ENCODE measurements around the gene SPRTN.
A peak's percentile ranks its signal among the peaks of the same experiment; 100 is the strongest.

The SPRTN gene, protein sequence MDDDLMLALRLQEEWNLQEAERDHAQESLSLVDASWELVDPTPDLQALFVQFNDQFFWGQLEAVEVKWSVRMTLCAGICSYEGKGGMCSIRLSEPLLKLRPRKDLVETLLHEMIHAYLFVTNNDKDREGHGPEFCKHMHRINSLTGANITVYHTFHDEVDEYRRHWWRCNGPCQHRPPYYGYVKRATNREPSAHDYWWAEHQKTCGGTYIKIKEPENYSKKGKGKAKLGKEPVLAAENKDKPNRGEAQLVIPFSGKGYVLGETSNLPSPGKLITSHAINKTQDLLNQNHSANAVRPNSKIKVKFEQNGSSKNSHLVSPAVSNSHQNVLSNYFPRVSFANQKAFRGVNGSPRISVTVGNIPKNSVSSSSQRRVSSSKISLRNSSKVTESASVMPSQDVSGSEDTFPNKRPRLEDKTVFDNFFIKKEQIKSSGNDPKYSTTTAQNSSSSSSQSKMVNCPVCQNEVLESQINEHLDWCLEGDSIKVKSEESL

DNA sequence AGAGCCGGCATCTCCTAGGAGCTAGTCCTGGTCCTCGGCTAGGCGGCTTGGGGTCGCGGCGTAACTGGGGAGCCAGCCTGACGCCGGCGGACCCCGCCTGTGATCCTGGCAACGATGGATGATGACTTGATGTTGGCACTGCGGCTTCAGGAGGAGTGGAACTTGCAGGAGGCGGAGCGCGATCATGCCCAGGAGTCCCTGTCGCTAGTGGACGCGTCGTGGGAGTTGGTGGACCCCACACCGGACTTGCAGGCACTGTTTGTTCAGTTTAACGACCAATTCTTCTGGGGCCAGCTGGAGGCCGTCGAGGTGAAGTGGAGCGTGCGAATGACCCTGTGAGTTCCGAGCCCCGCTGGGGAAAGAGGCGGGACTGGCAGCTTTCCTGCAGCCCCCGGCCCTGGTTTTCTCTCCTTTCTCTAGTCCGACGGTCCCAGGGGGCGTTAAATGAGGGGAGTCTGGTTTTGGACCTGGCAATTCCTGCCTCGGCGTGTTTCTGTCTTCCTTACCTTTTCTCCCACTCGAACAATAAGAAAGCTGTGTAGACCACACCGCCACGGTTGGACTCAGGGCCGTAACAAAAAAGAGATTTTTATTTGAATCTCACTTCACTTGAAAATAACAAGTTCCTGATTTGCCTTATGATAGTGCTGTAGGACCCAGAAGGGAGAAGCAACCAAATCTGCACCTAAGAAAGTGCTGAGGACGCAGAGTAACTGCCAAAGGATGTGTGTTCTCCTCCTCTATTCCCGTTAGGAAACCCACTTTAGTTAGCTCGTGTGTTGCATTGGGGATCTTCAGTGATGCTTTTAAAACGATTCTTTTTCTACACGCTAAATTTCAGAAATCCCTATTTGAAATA is at the start of gene SPRTN:
TSS of gene SPRTN (plus strand) at position 24 of the 859 bp plus-strand sequence. CDS start at position 115, 91 bp downstream.
- DNase-seq = no peak

DNA sequence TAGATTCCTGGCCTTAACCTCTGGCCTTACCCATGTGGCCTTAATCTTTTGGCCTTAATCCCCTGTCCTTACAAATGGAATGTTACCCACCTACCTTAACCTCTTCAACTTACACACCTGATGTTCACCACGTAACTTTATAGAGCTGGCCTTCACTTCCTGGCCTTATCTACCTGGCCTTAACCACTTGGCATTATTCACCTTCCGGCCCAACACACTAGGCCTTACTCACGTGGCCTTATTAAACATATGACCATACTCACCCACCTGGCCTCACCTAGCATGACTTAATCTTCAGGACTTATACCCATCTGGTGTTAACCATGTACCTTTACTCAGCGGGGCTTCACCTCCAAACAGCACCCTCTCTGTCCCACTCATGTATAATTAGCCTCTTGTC is 42.2 kb upstream of the SPRTN start:
- no peak for DNase-seq

DNA sequence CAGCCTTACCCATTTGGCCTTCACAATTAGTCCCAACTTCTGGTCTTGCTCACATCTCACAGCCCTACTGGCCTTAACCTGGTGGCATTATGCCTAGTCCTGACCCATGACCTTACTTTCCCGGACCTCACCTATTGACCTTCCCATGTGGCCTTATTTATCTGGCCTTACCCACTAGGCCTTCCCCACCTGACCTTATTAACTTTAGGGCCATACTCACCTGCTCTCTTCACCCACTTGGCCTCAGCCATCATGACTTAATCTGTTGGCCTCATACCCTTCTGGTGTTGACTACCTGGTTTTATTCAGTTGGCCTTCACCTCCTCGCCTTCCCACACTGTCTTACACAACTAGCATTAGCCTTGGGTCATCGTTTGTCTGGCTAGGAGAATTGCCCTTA is 36.1 kb upstream of the SPRTN start:
- DNase-seq = no peak

DNA sequence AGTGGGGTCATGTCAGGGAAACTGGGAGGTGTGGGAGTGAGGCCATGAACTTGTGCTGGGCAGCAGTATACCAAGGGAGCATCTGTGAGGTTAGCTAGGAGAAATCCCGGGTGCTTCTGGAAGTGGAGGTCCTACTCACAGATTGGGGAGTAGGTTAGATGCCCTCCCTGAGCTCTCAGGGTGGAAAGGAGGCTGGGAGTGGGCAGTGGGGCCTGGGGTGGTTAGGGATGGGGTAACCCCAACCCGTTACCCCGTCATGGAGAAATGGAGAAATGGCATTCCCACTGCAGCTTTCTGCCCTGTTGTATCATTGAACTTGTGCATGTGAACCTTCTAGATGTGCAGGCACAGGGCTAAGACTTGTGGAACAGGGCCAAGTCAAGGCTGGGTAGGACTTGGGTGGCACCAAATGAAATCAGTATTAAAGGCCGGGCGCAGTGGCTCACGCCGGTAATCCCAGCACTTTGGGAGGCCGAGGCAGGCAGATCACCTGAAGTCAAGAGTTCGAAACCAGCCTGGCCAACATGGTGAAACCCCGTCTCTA is 27.6 kb upstream of the SPRTN start:
- DNase-seq = no peak

DNA sequence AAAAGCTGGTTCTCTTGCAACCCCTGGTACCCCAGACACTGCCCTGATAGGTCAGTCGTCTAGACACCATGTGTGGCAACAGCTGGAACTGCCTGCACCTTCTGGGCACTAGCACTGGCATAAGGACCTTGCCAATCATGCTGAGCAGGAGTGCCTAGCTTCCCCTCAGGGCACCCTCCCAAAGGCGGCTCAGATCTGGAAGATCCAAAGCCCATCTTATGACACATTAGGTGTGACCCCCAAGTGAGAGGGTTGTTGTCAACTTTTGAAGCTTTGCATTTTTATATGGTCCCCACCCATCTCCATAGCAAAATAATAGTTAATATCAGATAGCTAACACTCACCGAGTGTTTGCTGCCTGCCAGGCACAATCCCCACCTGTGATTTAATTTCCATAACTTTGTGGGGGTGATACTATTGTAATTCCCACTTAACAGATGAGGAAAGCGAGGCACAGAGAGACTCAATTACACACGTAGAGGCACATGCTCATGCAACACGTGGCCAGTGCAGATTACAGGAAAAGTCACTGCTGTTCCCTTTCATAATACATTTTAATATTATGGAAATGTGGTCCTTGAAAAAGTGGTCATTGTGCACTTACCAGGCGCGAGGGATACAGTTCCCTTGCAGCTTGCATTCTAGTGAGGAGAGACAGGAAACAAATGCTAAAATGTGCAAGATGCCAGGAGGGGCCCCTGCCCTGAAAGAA is 26.2 kb upstream of the SPRTN start:
- no peak for DNase-seq

DNA sequence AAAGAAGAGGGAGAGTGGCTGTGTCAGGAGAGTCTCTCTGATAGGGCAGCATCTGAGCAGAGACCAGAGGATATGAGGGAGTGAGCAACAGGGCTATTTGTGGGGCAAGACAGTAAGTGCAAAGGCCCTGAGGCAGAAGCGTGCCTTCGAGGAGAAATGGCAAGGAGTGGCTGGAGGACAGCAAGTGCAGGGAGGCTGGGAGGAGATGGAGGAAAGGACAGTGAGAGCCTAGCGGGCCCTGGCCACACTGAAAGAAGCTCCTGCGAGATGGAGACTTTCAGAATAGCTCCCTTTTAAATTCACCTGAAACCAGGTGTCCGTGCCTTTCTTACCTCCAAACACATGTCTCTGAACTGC is 25.7 kb upstream of the SPRTN start:
- no peak for DNase-seq

DNA sequence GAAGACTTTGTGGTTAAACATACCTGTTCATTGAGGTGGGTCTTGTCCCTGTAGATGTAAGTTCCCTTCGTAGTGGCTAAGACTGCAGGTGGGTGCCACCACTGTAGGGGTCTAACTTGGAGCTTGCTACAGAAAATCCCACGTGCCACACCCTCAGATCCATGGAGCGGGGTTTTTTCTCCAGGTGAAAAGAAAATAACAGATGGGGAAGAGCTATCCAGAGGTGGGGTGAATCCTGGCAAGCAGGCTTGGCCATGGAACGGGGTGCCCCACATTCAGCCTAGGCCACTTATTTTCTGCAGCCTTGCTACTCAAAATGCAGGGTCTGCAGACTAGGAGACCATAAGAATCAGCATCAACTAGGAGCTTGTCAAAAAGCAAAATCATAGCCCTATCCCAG is 24.4 kb upstream of the SPRTN start:
- DNase-seq = no peak

DNA sequence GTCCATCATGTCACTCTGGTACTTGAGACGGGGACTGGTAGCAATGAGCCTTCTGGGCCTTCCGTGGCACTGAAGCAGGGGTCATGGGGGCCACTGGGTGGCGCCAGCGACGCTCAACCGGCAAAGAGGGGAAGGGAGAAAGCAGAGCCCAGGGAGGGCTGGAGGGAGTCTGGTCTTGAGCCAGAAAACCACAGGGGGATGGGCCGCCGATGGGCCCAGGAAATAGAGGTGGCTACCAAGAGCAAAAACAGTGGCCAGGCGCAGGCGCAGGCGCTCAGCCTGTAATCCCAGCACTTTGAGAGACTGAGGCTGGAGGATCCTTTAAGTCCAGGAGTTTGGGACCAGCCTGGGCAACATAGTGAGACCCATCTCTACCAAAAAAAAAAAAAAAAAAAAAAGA is 22.2 kb upstream of the SPRTN start:
- peak; percentile 4 to 41 for DNase-seq

DNA sequence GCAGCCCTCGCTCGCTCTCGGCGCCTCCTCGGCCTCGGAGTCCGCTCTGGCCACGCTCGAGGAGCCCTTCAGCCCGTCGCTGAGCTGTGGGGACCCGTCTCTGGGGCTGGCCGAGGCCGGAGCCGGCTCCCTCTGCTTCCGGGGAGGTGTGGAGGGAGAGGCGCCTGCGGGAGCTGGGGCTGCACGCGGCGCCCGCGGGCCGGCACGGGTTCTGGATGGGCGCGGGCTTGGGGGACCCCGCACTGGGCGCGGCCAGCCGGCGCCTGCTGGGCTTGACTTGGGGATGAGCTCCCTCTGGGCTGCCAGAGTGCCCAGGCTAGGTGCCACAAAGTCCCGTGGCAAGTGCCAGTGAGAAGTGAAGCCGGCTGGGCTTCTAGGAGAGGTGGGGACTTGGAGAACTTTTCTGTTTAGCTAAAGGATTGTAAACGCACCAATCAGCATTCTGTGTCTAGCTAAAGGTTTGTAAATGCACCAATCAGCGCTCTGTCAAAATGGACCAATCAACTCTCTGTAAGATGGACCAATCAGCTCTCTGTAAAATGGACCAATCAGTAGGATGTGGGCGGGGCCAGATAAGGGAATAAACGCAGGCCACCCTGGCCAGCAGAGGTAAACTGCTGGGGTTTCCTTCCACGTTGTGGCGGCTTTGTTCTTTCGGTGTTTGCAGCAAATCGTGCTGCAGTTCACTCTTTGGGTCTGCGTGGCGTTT is 20.6 kb upstream of the SPRTN start:
- DNase-seq = no peak

DNA sequence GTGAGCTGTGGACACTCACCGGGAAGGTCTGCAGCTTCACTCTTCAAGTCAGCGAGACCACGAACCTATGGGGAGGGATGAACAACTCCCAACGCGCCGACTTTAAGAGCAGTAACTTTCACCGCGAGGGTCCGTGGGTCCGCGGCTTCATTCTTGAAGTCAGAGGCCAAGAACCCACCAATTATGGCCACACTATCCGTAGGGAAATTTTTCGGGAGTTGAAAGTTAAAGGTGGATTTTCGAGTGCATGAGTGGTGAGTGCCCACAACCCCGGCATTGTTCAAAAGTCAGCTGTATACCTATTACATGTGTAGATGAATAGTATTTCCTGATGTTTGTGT is 20.1 kb upstream of the SPRTN start:
- DNase-seq = no peak

DNA sequence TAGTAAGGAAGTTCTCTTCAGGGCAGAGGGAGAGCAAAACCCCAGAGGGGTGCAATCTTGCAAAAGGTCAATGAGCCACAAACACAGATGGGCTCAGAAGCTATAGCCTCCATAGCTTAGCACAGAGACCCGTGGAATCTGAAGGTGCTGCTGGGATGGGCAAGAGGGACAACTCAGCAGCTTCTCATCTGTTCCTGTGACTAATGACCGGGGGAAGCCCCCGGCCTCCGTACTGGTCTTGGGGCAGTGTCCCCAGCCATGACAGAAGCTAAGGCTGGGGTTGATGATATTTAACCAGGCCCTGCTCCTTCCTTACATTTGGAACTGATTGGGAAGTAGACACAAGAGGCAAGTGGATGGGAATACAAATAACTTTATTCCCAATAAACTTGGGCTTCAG is 19.5 kb upstream of the SPRTN start:
- no peak for DNase-seq

DNA sequence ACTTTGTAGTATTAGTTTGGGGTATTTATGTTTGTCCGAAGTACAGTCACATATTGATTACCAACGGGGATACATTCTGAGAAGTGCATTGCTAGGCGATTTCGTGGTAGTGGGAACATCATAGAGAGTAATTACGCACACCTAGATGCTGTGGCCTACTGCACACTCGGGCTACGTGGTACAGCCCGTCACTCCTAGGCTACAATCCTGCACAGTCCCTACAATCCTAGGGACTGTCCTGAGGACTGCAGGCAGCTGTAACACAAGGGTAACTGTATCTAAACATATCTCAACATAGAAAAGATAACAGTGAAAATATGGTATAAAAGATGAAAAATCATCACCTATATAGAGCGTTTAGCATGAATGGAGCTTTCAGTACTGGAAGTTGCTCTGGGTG is 19.0 kb upstream of the SPRTN start:
- DNase-seq = no peak

DNA sequence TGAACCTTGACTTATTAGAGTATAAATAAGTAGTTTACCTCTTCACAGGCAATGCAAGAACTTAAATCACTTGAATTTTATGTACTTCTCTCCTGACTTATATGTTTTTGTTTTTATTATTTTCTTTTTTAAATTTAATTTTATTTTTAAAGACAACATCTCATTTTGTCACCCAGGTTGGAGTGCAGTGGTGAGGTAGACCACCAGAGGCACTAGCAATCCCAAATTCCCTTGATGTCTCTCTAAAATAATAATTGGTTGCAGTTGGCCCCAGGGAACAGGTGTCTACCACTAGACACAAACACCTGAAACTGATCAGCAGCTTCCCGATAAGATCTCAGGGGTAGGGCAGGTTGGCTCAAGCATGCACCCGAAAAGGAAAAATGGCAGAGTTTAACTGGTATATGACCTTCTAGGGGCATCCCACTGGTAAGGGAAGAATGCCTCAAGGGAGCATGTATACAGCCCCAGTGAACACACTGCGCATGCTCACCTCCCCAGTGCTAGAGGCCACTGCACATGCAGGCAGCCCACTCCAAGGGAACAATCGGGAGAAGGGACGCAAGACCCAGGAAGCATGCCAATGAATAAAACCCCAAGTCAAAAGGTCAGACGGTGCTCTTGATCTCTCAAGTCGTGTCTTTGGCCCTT is 15.1 kb upstream of the SPRTN start:
- DNase-seq = no peak

DNA sequence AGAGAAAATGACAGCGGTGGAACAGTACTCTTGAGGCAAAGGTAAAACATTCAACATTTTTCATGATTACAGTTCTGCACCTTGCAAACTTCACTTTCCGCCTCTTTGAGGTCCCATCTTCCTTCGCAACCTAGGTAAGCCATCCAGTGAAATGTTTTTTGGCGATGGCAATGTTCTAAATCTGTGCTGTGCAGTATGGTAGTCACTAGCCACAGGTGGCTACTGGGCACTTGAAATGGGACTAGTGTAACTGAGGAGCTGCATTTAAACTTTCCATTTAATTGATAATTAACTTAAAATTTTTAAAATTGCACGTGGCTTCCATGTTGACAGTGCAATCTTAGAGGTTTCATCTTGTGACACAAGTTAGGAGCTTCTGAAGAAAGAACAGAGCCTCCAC is 13.4 kb upstream of the SPRTN start:
- DNase-seq = no peak

DNA sequence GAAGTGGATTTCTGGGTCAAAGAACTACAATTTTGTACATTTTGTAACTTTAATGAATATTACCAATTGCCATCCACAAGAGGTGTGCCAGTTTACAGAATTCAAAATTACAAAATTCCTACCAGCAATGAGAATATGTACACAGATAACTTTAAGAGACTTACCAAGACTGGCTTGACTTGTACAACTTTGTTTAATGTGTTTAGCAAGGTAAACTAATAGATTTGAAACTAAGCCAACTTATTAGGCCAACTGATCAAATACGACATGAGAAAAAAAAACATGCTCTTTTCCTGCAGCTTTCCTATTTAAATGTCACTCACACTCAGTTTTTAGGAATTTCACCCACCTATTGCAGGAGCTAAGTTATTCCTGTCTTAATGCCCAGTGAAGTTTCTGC is 11.8 kb upstream of the SPRTN start:
- no peak for DNase-seq

DNA sequence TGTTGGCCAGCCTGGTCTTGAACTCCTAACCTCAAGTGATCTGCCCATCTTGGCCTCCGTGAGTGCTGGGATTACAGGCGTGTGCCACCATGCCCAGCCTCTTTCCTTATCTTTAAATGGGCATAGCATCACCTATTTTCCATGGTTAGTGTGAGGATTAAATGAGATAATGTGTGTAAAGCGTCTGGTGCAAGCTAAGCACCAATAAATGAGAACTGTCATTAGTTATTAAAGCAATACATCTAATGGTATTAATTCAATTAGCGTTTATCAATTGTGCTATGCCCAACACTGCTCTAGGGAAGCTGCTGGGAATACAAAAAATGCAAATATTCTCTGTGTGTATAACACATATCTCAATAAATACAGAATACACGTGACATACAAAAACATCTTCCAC is 10.5 kb upstream of the SPRTN start:
- no peak for DNase-seq

DNA sequence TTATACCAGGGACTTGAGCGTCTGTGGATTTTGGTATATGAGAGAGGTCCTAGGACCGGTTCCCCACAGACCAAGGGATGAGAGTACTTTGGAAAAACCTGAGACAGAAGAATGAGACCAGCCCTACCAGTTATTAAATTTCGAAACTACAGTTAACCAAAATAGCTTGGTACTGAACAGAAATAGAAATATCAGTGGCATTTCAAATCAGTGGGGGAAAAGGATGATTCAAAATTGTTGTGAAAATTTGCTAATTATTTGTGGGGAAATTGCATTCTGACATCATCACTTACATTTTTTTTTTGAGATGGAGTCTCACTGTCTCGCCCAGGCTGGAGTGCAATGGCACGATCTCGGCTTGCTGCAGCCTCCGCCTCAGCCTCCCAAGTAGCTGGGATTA is 8.6 kb upstream of the SPRTN start:
- no peak for DNase-seq

DNA sequence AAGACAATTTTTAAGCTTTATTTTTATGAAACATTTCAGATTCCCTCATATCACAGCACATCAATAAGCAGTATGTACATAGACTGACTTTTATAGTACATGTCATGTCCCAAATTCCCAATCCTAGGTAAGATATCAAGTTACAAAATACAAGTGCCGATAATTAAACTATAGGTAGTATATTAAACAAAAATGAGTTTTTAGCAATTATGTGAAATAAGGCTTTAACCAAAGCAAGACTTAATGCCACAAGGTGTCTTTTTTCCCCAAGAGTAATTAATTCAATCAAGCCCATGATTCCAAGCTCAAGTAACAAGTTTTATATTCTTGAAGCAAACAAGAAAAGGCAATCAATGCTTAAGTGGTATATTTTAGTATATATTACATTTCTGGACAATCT is 5.3 kb upstream of the SPRTN start:
- DNase-seq = no peak

DNA sequence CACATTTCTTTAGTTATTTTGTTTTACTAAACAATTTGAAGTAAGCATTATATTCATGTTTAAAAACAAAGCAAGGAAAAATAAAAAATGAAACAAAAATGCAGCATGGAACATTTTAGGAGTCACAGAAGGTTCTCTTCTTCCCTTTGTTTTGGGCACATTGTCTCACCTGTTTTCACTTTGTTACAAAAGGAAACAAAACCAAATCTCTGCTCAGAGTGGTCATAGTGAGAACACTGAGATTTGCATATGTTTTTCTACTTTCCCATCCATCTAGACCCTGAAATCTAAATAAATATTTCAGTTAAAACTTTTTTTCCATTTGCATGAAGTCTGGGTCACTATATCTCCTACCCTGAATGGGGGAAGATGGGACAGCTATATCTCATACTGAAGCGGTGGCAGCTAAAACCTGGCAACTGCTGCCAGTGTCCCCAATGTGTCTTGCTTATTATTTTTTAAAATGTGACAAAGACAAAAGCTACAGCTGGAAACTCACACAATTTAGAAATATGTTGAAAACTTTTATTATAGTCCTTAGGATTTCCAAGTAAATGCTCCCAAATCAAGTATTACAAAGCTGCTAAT is 3.9 kb upstream of the SPRTN start:
- no peak for DNase-seq

DNA sequence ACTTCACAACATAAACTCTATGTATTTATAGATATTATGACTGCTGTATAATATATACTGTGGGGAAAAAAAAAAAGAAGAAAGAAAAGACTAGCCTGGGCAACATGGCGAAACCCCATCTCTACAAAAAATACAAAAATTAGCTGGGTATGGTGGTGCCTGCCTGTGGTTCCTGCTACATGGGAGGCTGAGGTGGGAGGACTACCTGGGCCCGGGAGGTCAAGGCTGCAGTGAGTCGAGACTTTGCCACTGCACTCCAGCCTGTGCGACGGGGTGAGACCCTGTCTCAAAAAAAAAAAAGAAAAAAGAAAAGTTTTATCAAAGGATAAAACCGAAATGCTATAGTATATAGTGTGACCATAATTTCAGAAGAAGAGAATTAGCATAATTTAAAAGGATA is 3.1 kb upstream of the SPRTN start:
- no peak for DNase-seq

DNA sequence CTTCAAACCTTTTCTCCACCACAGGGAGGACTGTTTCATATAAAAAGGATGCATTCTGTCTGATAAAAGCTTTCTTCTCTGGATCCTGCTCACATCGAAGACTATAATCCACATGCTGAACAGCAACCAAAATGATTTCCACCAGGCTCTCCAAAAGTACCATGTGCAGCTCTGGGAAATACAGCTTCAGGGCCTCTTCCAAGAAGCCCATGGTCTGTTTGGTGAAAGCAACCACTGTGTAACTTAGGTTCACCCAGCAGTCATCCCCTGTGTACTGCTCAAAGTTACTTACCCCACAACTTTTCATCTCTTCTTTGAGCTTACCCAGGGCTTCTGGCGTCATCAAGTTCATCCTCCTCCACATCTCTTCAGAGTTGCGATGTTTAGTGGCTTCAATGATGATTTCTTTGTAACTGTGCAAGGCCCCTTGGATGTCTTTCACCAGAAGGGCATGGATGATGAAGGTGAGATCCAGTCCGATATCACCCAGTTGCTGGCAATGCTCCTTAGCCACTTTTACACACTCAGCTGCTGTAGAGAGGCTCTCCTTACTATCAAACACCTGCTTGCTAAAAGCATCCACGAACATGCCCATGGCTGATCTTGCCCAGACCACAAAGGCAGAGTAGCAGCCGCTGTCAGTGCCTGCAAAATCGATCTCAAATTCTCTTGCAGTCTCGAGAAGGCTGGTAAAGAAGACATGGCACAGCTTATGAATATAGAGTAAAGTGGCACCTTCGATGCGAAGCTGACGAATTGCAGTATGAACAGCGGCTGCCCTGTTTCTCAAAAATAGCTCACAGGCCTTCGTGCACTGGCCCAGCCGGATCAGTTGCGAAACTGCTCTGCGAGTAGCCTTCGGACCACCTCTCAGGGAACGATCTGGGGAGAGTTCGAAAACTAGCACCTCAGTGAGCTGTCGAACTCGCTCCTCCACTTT is 2.2 kb upstream of the SPRTN start:
- DNase-seq = no peak

All from NCI-H446 (cell line).